Measurements from ENCODE around the gene CDH13.

DNA sequence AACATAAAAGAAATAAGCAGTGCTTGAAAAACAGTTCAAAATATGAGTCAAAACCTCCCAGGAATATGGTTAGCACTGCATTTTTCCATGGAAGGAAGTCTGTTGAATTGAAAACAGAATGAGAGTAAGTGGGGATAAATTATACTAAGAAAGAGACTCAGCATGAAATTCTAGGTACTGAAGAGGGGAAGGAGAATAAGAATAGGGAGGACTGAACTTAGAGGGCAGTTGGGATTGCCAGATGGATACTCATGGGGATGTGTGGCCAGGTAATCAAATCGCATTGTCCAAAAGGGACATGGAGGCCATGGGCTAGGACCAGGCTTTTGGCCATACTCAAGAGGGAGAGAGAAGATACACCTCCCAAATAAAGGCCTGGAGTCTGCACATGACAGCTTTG lies 247.9 kb downstream of the CDH13 start:
- TF ChIP-seq, protein P1, sequence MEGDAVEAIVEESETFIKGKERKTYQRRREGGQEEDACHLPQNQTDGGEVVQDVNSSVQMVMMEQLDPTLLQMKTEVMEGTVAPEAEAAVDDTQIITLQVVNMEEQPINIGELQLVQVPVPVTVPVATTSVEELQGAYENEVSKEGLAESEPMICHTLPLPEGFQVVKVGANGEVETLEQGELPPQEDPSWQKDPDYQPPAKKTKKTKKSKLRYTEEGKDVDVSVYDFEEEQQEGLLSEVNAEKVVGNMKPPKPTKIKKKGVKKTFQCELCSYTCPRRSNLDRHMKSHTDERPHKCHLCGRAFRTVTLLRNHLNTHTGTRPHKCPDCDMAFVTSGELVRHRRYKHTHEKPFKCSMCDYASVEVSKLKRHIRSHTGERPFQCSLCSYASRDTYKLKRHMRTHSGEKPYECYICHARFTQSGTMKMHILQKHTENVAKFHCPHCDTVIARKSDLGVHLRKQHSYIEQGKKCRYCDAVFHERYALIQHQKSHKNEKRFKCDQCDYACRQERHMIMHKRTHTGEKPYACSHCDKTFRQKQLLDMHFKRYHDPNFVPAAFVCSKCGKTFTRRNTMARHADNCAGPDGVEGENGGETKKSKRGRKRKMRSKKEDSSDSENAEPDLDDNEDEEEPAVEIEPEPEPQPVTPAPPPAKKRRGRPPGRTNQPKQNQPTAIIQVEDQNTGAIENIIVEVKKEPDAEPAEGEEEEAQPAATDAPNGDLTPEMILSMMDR (IDR thresholded peaks at IDR 0.05), result no peak
- no peak for TF ChIP-seq POLR2A (IDR thresholded peaks at IDR 0.05)

Measured in thyroid gland (tissue), 4 donors.